ENCODE measurements around the gene FAM110D. TPM values are rescaled to one million over a fixed set of nuclear protein-coding genes. Genes with fewer than 3 reads are reported as not detected.

FAM110D gene
- polyA plus RNA-seq, 4 donors, result 1.0 to 2.2 (median 1.3) TPM

- no peak for DNase-seq (ENCODE audit: low read depth in 4 of 4, low spot score in 2 of 4)
These were observed 1.9 kb downstream of the FAM110D start for GRCh38 chr1:26160527-26161414.

- DNase-seq (ENCODE audit: low read depth in 4 of 4, low spot score in 2 of 4), result no peak
These were observed 2.7 kb downstream of the FAM110D start for GRCh38 chr1:26161415-26162219.

GRCh38 chr1:26162220-26162709, 3.4 kb downstream of the FAM110D start:
- no peak for DNase-seq (ENCODE audit: low read depth in 4 of 4, low spot score in 2 of 4)

- no peak for DNase-seq (ENCODE audit: low read depth in 4 of 4, low spot score in 2 of 4)
These were observed 4.8 kb downstream of the FAM110D start for GRCh38 chr1:26163684-26164035.

- DNase-seq (ENCODE audit: low read depth in 4 of 4, low spot score in 2 of 4), result no peak
These were observed 5.4 kb downstream of the FAM110D start for GRCh38 chr1:26164036-26164860.

- no peak for DNase-seq (ENCODE audit: low read depth in 4 of 4, low spot score in 2 of 4)
These were observed 6.3 kb downstream of the FAM110D start for GRCh38 chr1:26164861-26165842.

GRCh38 chr1:26166719-26167281, 7.9 kb downstream of the FAM110D start:
- no peak for DNase-seq (ENCODE audit: low read depth in 4 of 4, low spot score in 2 of 4)

GRCh38 chr1:26168410-26169197, 9.7 kb downstream of the FAM110D start, which contains the start of gene C1orf232:
Gene C1orf232 (minus strand): TSS chr1:26168963. CDS start chr1:26168499, 464 bp downstream.
- DNase-seq (ENCODE audit: low read depth in 4 of 4, low spot score in 2 of 4), result no peak

- DNase-seq (ENCODE audit: low read depth in 4 of 4, low spot score in 2 of 4), result no peak
These were observed 10.3 kb downstream of the FAM110D start for GRCh38 chr1:26169198-26169554.

- DNase-seq (ENCODE audit: low read depth in 4 of 4, low spot score in 2 of 4), result no peak
These were observed 11.0 kb downstream of the FAM110D start, which contains the start of gene ZNF593 for GRCh38 chr1:26169669-26170471. Gene ZNF593 (plus strand): TSS chr1:26169908. CDS start chr1:26169984, 76 bp downstream.

- no peak for DNase-seq (ENCODE audit: low read depth in 4 of 4, low spot score in 2 of 4)
These were observed 11.6 kb downstream of the FAM110D start for GRCh38 chr1:26170472-26170821.

GRCh38 chr1:26171084-26172072, 12.5 kb downstream of the FAM110D start, which contains the start of gene ZNF593OS:
Gene ZNF593OS (minus strand): TSS chr1:26171832. CDS start chr1:26171661, 171 bp downstream.
- no peak for DNase-seq (ENCODE audit: low read depth in 4 of 4, low spot score in 2 of 4)

GRCh38 chr1:26175346-26175745, 16.5 kb downstream of the FAM110D start:
- no peak for DNase-seq (ENCODE audit: low read depth in 4 of 4, low spot score in 2 of 4)

GRCh38 chr1:26177182-26177684, 18.4 kb downstream of the FAM110D start, which contains the start of gene CNKSR1:
Gene CNKSR1 (plus strand): TSS chr1:26177491. CDS start chr1:26177548, 57 bp downstream.
- DNase-seq (ENCODE audit: low read depth in 4 of 4, low spot score in 2 of 4), result no peak

- no peak for DNase-seq (ENCODE audit: low read depth in 4 of 4, low spot score in 2 of 4)
These were observed 21.2 kb downstream of the FAM110D start for GRCh38 chr1:26180010-26180506.

Measured in left renal cortex interstitium (tissue), 4 donors.